AG09309 (cell line): ENCODE data around the gene TRPM1.

Experiments
- DNase-seq: peaks from one replicate; pipeline ENCODE4 v3.0.0-alpha.2; 2010; ENCODE audit warnings: low read depth
- H3K4me3 ChIP-seq: 2 replicates; pipeline ENCODE4 v1.5.1; 2011; ENCODE audit warnings: mild to moderate bottlenecking, low read depth, low read length, moderate library complexity; ENCODE audit not compliant: control insufficient read depth
- TF ChIP-seq, protein P1 (sequence below): IDR thresholded peaks from 2 replicates; pipeline ENCODE4 v1.5.1; 2011; ENCODE audit warnings: mild to moderate bottlenecking, low read depth, low read length, inconsistent platforms; ENCODE audit not compliant: insufficient read depth, control insufficient read depth; ENCODE audit errors: missing control alignments

TRPM1 gene

DNA sequence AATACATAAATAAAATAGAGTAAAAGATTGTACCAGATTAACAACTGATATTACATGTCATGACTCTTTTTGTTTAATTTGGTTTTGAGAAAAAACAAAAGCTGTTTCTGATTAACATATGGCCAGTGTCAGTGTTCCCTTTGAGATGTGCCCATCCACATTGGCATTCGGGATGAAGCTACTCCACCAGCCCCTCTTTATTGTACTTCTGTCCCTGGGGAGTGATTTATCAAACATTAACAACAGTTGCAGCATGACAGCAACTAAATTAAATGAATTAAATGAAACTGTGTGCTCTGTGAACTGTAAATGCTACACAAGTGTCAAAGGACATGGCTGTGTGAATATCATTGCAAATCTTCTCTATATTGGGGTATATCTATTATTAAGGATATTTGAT is 84.2 kb downstream of the TRPM1 start:
- H3K4me3 ChIP-seq = no peak overlapping the region
- TF ChIP-seq, protein P1, sequence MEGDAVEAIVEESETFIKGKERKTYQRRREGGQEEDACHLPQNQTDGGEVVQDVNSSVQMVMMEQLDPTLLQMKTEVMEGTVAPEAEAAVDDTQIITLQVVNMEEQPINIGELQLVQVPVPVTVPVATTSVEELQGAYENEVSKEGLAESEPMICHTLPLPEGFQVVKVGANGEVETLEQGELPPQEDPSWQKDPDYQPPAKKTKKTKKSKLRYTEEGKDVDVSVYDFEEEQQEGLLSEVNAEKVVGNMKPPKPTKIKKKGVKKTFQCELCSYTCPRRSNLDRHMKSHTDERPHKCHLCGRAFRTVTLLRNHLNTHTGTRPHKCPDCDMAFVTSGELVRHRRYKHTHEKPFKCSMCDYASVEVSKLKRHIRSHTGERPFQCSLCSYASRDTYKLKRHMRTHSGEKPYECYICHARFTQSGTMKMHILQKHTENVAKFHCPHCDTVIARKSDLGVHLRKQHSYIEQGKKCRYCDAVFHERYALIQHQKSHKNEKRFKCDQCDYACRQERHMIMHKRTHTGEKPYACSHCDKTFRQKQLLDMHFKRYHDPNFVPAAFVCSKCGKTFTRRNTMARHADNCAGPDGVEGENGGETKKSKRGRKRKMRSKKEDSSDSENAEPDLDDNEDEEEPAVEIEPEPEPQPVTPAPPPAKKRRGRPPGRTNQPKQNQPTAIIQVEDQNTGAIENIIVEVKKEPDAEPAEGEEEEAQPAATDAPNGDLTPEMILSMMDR = no peak
- no peak for DNase-seq

DNA sequence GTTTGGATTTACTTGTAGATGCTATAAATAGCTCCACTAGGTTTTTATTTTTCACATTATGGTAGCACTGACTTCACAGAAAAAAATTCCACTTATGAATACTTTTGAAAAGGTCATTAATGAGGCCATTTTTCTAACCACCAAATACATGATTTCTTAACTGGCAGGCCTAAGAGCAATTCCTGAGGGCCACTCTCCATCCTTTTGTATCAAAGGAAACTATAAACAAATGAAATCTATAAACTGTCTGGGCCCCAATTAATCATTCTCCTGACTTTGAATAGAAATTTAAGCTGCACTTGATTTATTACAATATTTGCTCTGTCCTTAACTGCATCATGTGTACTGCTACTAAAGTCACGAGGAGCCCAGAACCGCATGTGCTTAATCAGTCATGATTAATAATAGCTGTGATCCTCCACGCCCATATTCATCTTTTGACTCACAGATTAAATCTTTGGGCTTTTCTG is 85.0 kb downstream of the TRPM1 start:
- peak; percentile 57 for DNase-seq
- TF ChIP-seq, protein P1 = no peak
- no peak overlapping the region for H3K4me3 ChIP-seq

DNA sequence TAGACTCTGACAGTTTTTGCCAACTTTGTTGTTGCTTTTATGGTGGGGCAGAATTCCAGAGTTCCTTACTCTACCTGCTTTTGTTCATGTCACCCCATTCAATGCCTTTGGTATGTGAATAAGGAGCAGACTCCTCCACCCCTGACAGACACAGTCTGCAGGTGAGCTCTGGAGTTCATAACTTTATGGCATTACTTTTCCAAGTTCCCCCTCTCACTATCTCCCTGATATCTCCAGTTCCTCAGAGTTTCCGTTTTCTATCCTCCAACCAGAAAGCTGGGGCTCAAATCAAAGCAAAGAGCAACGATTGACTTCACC is 87.0 kb downstream of the TRPM1 start:
- TF ChIP-seq, protein P1 = no peak
- DNase-seq = no peak
- no peak overlapping the region for H3K4me3 ChIP-seq

DNA sequence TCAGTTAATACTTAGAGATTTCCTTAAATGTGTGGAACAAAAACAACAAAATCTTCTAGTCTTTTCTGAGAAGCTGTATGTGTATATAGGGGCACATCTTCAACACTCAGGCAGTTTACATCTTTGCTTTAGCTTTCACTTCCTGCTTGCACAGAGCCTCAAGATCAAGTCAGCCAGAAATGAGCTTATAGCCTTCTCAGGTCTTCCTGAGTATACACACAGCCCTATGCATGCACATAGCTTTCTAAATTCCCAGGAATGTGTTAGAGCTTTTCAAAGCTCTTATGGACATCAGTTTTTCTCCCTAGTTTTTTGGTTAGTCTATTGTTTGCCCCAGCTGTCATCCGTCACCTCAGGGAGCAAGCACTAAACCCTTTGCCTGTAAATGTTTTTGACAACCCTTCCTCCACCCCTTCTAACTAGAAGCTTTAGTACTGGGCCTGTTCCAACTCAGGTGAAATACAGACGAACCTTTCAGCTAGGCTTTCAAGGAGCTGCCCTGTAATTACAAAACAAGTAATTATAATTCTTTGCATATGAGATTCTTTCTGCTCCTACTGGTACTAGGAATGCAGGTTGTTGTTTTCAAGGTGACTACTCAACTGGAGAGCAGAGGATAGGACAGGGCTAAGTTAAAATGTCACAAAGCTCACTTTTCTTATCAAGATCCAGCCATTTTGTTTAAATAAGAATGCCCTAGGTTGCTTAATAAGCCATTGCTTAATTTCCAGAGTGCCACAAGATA is 87.5 kb downstream of the TRPM1 start:
- H3K4me3 ChIP-seq = no peak overlapping the region
- DNase-seq = no peak
- TF ChIP-seq, protein P1 = no peak

DNA sequence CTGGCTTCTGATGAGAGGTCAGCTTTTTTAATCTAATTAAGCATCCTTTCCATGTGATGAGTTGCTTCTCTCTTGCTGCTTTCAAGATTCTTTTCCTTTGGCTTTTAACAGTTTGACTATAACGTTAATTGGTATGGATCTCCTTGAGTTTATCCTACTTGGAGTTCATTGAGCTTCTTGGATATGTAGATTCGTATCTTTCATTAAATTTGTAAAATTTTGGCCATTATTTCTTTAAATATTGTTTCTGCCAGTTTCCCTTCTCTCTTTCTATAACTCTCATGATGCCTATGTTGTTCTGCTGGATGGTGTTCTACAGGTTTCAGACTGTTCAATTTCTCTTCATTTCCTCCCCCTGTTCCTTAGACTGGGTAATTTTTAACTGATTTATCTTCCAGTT is 89.1 kb downstream of the TRPM1 start:
- TF ChIP-seq, protein P1 = no peak

DNA sequence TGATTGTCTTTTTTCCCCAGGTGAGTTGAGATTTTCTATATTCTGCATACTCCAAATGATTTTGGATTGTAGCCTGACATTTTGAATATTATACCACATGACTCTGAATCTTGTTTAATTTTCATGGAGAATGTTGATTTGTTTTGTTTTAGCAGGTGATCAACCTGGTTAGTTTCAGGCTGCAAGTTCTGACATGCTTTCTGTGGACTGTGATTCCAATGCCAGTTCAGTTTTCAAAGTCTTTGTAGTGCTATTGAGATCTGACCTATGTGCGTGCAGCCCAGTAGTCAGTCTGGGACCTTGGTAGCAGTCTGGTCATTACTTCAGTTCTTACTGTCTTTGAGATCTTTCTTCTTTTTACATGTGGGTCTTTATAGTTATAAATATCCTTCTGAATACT is 91.5 kb downstream of the TRPM1 start:
- no peak overlapping the region for H3K4me3 ChIP-seq
- TF ChIP-seq, protein P1 = no peak
- no peak for DNase-seq

More for the DNA sequence above, 89.1 kb downstream of the TRPM1 start:
- DNase-seq = no peak
- no peak overlapping the region for H3K4me3 ChIP-seq

DNA sequence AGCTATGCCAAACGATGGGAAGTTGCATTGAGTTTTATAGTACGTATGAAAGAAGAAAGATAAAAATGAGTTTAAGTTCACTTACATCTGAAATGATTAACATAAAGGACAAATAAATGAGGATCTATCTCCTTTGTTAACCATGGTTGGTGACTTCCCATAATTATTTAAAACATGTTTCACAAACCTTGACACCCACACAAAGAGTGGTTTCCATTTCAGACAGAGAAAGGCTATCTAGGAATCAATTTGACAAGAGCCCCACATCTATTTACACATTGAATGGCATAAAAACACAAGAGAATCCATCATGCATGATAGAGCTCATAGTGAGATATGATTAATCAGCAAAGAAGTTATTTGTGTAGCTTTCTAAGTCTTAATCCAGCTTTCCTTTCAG is 95.9 kb downstream of the TRPM1 start:
- TF ChIP-seq, protein P1 = no peak
- no peak overlapping the region for H3K4me3 ChIP-seq
- no peak for DNase-seq
